ENCODE measurements around the gene SORCS1.

The SORCS1 gene

GRCh38 chr10:106898446-106898845 lies 266.1 kb downstream of the SORCS1 start:
- no peak overlapping the region for H3K4me3 ChIP-seq (ENCODE audit: low read depth, low read length)
- DNase-seq (ENCODE audit: low read depth): no peak
- no peak for TF ChIP-seq CTCF (IDR thresholded peaks at IDR 0.05; ENCODE audit: control insufficient read depth, extremely low read depth, insufficient read depth)

GRCh38 chr10:106897719-106898118 lies 266.8 kb downstream of the SORCS1 start:
- no peak overlapping the region for H3K4me3 ChIP-seq (ENCODE audit: low read depth, low read length)
- DNase-seq (ENCODE audit: low read depth): no peak
- TF ChIP-seq CTCF (IDR thresholded peaks at IDR 0.05; ENCODE audit: control insufficient read depth, extremely low read depth, insufficient read depth): no peak

DNA sequence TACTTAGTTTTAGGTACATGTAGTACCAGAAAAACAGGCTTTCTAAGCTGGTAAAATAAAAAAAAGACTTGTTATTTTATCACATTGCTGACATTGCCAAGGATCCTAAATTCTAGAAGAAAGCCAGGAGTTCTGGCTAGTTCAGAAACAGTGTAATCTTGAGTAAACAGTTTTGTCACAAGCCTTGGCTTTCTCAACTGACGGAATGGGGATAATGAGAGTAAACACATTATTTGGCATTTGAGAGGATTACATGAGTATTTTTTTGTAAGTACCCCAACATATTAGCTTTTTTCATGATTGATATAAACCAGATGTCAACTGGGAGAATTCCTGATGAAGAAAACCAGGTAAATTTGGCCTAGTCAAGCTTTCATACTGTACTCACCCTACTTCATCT lies 269.8 kb downstream of the SORCS1 start:
- H3K4me3 ChIP-seq (ENCODE audit: low read depth, low read length): no peak overlapping the region
- TF ChIP-seq CTCF (IDR thresholded peaks at IDR 0.05; ENCODE audit: control insufficient read depth, extremely low read depth, insufficient read depth): no peak
- DNase-seq (ENCODE audit: low read depth): no peak

DNA sequence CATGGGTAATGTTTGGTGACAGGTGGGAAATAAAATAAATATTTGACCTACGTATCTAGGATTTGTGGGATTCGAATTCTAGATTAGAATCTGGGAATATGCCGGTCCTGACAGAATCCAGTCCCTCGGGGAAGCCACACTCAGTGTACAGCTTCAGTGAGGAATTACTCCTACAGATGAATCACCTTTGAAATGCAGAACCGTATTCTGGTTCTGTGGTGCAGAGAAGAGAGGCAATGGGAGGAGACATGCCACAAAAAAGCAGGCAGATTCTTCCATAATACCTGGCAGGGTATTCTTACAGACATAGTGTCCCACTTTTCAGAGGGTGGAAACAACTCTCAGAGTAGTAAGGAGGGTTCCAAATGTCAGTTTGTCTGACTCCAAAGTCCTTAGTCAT lies 286.9 kb downstream of the SORCS1 start:
- H3K4me3 ChIP-seq (ENCODE audit: low read depth, low read length): no peak overlapping the region
- no peak for DNase-seq (ENCODE audit: low read depth)
- no peak for TF ChIP-seq CTCF (IDR thresholded peaks at IDR 0.05; ENCODE audit: control insufficient read depth, extremely low read depth, insufficient read depth)

GRCh38 chr10:106874604-106874889 lies 290.0 kb downstream of the SORCS1 start:
- TF ChIP-seq CTCF (IDR thresholded peaks at IDR 0.05; ENCODE audit: control insufficient read depth, extremely low read depth, insufficient read depth): no peak
- DNase-seq (ENCODE audit: low read depth): no peak

DNA sequence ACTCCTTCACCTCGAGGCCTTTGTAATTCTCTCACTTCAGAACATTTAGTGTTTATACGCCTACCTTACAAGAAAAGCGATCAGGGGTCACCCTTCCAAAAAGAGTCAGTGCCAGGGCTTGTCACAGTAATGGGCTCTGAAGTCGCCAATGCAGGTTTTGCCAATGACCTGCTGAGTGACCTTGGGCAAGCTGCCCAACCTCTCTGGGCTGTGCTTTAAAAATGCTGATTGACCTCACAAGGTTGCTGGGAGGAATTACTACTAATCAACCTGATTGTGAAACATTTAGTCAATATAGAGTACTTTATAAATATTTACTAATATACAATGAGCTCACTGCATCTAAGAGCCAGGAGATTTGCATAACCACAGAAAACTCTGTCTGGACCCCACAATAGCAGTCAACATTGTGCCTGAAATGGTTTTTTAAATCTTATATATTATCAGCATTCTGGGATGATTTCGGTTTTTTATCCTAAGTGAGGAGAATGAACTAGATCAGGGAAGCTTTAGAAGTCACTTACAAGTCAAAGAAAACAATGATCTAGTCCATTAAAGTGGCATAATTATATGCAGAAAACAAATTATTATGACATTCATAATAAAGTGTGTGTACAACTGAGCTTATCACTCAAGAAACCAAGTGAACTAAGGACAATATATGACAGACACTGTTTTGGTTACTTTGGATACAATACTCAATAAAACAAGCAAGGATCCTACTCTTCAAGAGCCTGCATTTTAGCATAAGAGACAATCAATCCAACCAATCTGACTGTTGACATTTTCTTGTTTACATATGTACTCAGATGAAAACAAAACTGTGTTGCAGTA lies 290.5 kb downstream of the SORCS1 start:
- TF ChIP-seq CTCF (IDR thresholded peaks at IDR 0.05; ENCODE audit: control insufficient read depth, extremely low read depth, insufficient read depth): no peak
- no peak for DNase-seq (ENCODE audit: low read depth)
- no peak overlapping the region for H3K4me3 ChIP-seq (ENCODE audit: low read depth, low read length)

More at GRCh38 chr10:106874604-106874889, 290.0 kb downstream of the SORCS1 start:
- no peak overlapping the region for H3K4me3 ChIP-seq (ENCODE audit: low read depth, low read length)

GRCh38 chr10:106872176-106872575 lies 292.3 kb downstream of the SORCS1 start:
- no peak overlapping the region for H3K4me3 ChIP-seq (ENCODE audit: low read depth, low read length)
- no peak for DNase-seq (ENCODE audit: low read depth)
- TF ChIP-seq CTCF (IDR thresholded peaks at IDR 0.05; ENCODE audit: control insufficient read depth, extremely low read depth, insufficient read depth): no peak

All from LNCaP clone FGC (cell line).